ENCODE results near the gene NMT1. TPM values are rescaled to one million over a fixed set of nuclear protein-coding genes. Genes with fewer than 3 reads are reported as not detected.

NMT1 gene
- total RNA-seq, 1 donor from 2014 or later: 80.6 TPM

DNA sequence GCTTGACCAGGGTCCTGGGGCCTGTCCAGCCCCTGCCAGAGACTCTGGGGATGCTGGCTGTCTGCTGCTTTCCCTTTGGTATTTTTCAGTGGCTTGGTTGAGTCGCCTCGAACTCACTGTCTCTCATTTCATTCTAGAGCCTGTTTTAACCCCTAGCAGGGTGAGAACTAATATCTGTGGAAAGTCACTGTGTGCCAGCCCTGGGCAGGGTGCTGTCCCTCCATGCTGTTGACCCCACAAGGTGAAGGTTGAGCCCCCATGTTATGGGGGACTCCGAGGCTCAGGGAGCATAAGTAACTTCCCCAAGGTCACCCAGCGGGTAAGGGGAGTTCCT is 42.6 kb upstream of the NMT1 start:
- Mint-ChIP-seq H3K4me1 (peaks cover 40% of the 10 kb centered on the region), H3K36me3 (no peaks in the 10 kb centered on the region), H3K4me3 (peak overlapping the region; percentile 88), H3K27ac (peak overlapping the region; percentile 86), H3K9me3 (no peaks in the 10 kb centered on the region), H3K27me3 (ENCODE audit: low read depth) (peaks cover 22% of the 10 kb centered on the region)
- TF ChIP-seq, protein P1, sequence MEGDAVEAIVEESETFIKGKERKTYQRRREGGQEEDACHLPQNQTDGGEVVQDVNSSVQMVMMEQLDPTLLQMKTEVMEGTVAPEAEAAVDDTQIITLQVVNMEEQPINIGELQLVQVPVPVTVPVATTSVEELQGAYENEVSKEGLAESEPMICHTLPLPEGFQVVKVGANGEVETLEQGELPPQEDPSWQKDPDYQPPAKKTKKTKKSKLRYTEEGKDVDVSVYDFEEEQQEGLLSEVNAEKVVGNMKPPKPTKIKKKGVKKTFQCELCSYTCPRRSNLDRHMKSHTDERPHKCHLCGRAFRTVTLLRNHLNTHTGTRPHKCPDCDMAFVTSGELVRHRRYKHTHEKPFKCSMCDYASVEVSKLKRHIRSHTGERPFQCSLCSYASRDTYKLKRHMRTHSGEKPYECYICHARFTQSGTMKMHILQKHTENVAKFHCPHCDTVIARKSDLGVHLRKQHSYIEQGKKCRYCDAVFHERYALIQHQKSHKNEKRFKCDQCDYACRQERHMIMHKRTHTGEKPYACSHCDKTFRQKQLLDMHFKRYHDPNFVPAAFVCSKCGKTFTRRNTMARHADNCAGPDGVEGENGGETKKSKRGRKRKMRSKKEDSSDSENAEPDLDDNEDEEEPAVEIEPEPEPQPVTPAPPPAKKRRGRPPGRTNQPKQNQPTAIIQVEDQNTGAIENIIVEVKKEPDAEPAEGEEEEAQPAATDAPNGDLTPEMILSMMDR (IDR thresholded peaks at IDR 0.05; ENCODE audit: unreplicated experiment): no peak
- DNase-seq (ENCODE audit: low spot score in 2 of 2, unreplicated experiment in 2 of 2): no peak

DNA sequence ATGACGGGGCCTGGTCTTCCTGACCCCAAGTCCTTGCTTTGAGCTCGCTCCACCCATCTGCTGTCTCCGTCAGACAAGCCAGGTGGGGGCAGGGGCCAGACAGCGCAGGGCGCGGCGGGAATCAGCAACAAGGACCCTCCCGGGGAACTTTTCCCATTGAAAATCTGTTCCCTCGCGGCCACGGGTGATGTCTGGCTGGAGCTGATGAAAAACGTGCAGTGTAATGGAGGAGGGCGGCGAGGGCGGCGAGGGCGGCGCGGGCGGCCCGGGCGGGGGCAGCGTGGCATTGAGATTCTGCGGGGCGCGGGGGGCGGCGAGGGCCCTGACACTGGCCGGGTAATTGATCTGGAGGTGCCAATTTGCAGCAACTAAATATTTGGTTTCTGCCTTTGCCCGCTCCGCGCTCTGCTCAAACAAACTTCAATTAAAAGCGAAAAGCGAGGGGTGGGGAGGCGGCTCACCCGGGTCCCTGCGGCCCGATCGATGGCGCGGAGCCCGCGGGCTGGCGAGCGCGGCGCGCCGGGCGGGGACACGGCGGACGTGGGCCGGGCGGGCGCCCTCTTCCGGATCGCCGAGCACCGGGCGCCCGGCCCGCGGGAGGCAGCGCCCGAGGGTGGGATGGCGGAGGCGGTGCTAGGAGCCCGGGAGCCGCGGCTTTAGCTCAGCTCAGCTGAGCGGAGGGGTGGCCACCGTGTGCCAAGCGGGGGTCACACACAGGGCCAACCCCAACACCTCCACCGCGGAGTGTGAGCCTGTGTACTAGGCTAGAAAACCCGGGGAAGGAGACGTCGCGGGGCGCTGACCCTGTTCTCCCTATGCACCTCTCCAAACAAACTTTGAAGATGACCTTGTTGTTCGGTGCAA is 42.0 kb upstream of the NMT1 start:
- Mint-ChIP-seq H3K27me3 (ENCODE audit: low read depth) (peaks cover 22% of the 10 kb centered on the region), H3K4me3 (peak overlapping the region; percentile 88)

DNA sequence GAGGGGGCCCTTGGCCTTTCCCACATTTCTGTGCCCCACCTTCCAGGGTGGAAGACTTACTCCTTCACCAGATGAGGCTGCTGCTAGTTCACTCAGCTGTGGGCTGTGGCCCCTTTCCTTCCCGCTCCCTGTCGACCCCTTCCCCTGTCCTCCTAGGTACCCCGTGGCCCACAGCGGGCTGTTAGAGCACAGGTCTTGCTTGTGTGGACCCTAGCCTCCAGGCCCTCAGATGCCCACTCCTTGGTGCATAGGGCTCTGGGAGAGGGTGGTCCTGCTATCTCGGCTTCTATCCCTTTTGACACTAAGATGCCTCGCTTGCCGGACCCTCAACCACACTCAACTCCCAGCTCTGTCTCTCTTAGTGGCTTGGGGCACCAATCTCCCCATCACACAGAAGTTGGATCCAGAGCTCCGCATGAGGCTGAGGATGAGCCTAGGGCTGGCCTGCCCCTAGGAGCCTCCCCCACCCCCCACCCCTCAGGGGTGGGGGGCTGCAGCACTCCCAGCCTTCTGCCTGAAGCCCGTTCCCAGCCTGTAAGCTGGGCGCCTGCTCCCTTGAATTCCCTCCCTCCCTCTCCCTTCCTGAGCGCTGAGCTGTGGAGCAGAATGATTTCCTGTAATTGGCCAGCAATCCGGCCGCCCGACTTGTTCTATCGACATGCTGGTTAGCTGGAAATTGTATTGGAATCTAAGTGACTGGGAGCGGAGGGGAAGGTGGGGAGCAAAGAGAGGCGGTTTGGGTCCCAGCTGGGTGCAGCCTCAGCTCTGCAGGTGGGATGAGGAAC is 40.6 kb upstream of the NMT1 start:
- Mint-ChIP-seq H3K27ac (no peak overlapping the region), H3K27me3 (ENCODE audit: low read depth) (peaks cover 22% of the 10 kb centered on the region), H3K4me3 (peak overlapping the region; percentile 52), H3K36me3 (peaks cover 5% of the 10 kb centered on the region), H3K4me1 (peaks cover 40% of the 10 kb centered on the region), H3K9me3 (no peaks in the 10 kb centered on the region)
- TF ChIP-seq, protein P1 (IDR thresholded peaks at IDR 0.05; ENCODE audit: unreplicated experiment): no peak
- no peak for DNase-seq (ENCODE audit: low spot score in 2 of 2, unreplicated experiment in 2 of 2)

More for the DNA sequence above, 42.0 kb upstream of the NMT1 start:
- TF ChIP-seq, protein P1 (IDR thresholded peaks at IDR 0.05; ENCODE audit: unreplicated experiment): no peak
- H3K9me3 Mint-ChIP-seq: no peaks in the 10 kb centered on the region
- peak in 1 of 2 experiments; percentile 62 for DNase-seq (ENCODE audit: low spot score in 2 of 2, unreplicated experiment in 2 of 2)
- H3K27ac Mint-ChIP-seq: peak overlapping the region; percentile 86
- H3K4me1 Mint-ChIP-seq: peaks cover 40% of the 10 kb centered on the region
- H3K36me3 Mint-ChIP-seq: peaks cover 3% of the 10 kb centered on the region

DNA sequence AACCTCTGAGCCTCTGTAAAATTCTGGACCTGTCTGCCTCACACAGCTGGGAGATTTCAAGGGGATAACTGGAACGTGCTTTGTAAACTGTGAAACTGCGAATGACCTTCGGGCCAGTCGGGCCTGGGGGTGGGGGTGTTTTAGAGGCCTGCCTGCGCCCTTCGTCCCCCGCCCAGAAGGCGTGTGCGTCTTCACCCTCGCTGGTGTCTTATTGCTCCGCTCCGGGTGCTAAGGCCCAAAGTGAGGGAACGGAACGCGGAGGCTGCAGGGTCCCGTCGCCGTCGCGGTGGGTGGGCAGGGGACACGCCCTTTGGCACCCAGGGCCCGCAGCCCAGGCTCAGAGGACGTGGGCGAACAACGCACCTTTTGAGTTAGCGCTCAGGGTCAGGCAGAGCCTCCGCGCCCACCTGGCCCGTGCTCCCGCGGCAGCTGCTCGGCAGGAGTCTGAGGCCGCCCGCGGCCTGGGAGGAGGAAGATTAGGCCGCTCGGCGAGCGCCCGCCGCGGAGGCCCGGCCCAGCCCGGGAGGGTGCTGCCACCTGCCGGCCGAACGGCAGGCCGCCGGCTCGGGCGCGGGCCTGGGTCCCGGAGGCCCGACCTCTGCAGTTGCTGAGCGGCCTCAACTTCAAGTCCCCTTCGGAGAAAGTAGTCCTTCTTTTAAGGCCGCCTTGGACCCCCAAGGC is 39.4 kb upstream of the NMT1 start:
- H3K27me3 Mint-ChIP-seq (ENCODE audit: low read depth): peaks cover 22% of the 10 kb centered on the region
- H3K27ac Mint-ChIP-seq: no peak overlapping the region

DNA sequence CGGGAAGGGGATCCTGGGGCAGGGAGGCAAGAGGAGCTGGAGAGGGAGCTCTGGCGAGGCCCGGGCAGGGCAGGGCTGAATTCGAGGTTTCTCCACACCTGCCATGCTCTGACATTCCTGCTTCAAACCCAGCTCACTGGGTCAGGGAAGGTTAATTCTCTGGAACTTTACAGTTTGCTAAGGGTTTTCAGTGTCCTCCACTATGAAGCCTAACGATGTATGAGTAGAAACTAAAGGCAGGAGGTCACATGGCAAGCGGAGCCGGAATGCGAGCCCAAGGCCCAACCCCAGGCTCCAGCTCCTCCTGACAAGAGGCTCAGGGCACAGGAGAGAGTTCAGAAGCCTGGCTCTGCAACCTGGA is 38.8 kb upstream of the NMT1 start:
- peaks cover 31% of the 10 kb centered on the region for H3K4me1 Mint-ChIP-seq
- no peaks in the 10 kb centered on the region for H3K9me3 Mint-ChIP-seq
- no peak overlapping the region for H3K4me3 Mint-ChIP-seq
- H3K36me3 Mint-ChIP-seq: peaks cover 10% of the 10 kb centered on the region
- H3K27me3 Mint-ChIP-seq (ENCODE audit: low read depth): peaks cover 22% of the 10 kb centered on the region
- TF ChIP-seq, protein P1 (IDR thresholded peaks at IDR 0.05; ENCODE audit: unreplicated experiment): peak; percentile 6
- no peak overlapping the region for H3K27ac Mint-ChIP-seq
- DNase-seq (ENCODE audit: low spot score in 2 of 2, unreplicated experiment in 2 of 2): no peak

More for the DNA sequence above, 39.4 kb upstream of the NMT1 start:
- peaks cover 32% of the 10 kb centered on the region for H3K4me1 Mint-ChIP-seq
- TF ChIP-seq, protein P1 (IDR thresholded peaks at IDR 0.05; ENCODE audit: unreplicated experiment): peak; percentile 87
- H3K9me3 Mint-ChIP-seq: no peaks in the 10 kb centered on the region
- peak; percentile 73 to 86 for DNase-seq (ENCODE audit: low spot score in 2 of 2, unreplicated experiment in 2 of 2)
- peaks cover 8% of the 10 kb centered on the region for H3K36me3 Mint-ChIP-seq
- peak overlapping the region; percentile 52 for H3K4me3 Mint-ChIP-seq
